Activated CD4-positive, alpha-beta T cell treated with anti-CD3 and anti-CD28 coated beads for 24 hours (primary cell): ENCODE results near the gene AGBL5.
A peak's percentile ranks its signal among the peaks of the same experiment; 100 is the strongest.
"Not testable (repeated sequence)": the region's sequence is repeated elsewhere in the genome, so short reads cannot be mapped to it uniquely, and the experiment has no call there.

ENCODE experiments used
- DNase-seq, 2 donors: peaks; one replicate each; pipeline ENCODE4 v3.0.0-alpha.2; 2020; ENCODE audit warnings: low read depth in 2 of 2

Gene AGBL5

GRCh38 chr2:27053321-27053720 lies 1.9 kb downstream of the AGBL5 start:
- DNase-seq: no peak

- DNase-seq: no peak
Observed at GRCh38 chr2:27053776-27054175, 2.3 kb downstream of the AGBL5 start.

- no peak for DNase-seq
Observed at GRCh38 chr2:27054721-27055120, 3.3 kb downstream of the AGBL5 start.

GRCh38 chr2:27057184-27057583 lies 5.7 kb downstream of the AGBL5 start:
- no peak for DNase-seq

- DNase-seq: no peak
Observed at GRCh38 chr2:27058210-27058609, 6.7 kb downstream of the AGBL5 start.

GRCh38 chr2:27059141-27059820 lies 7.8 kb downstream of the AGBL5 start:
- no peak for DNase-seq

- no peak for DNase-seq
Observed at GRCh38 chr2:27060323-27060722, 8.9 kb downstream of the AGBL5 start.

GRCh38 chr2:27065128-27065527 lies 13.7 kb downstream of the AGBL5 start:
- no peak for DNase-seq

- no peak for DNase-seq
Observed at GRCh38 chr2:27067385-27067784, 15.9 kb downstream of the AGBL5 start.

GRCh38 chr2:27069436-27069835 lies 18.0 kb downstream of the AGBL5 start:
- no peak for DNase-seq

- no peak for DNase-seq
Observed at GRCh38 chr2:27069961-27070618, 18.6 kb downstream of the AGBL5 start.

- DNase-seq: no peak
Observed at GRCh38 chr2:27070653-27071276, 19.3 kb downstream of the AGBL5 start.

GRCh38 chr2:27071277-27071989 lies 20.0 kb downstream of the AGBL5 start, which contains the start of gene OST4:
OST4 (minus strand) TSS chr2:27071654.
- DNase-seq: peak; percentile 84 to 85

GRCh38 chr2:27071990-27072830 lies 20.7 kb downstream of the AGBL5 start:
- DNase-seq: no peak

- DNase-seq: no peak
Observed at GRCh38 chr2:27072920-27073319, 21.5 kb downstream of the AGBL5 start.

- DNase-seq: no peak
Observed at GRCh38 chr2:27073782-27074181, 22.3 kb downstream of the AGBL5 start.

- DNase-seq: no peak
Observed at GRCh38 chr2:27074738-27075565, 23.5 kb downstream of the AGBL5 start.

- not testable (repeated sequence) for DNase-seq
Observed at GRCh38 chr2:27075566-27075871, 24.1 kb downstream of the AGBL5 start.

- DNase-seq: no peak
Observed at GRCh38 chr2:27076323-27076722, 24.9 kb downstream of the AGBL5 start.

GRCh38 chr2:27077231-27077630 lies 25.8 kb downstream of the AGBL5 start:
- DNase-seq: no peak
